Right renal cortex interstitium (tissue), 3 donors: ENCODE data around the gene POLD3. TPM values are rescaled to one million over a fixed set of nuclear protein-coding genes. Genes with fewer than 3 reads are reported as not detected.

Experiments used
- DNase-seq, 3 donors: peaks; one replicate each; pipeline ENCODE4 v3.0.0-alpha.2; 2013; ENCODE audit warnings: low read depth in 3 of 3, low spot score in 2 of 3
- polyA plus RNA-seq, 3 donors: library from polyadenylated mRNA; unstranded; fragments of 120-200 nt; gene quantifications; one replicate each; pipeline ENCODE4 v1.2.1, GENCODE V29; 2013; ENCODE audit not compliant: insufficient read length in 3 of 3

The POLD3 gene
- polyA plus RNA-seq, 3 donors: 34.7 to 37.6 (median 36.4) TPM

DNA sequence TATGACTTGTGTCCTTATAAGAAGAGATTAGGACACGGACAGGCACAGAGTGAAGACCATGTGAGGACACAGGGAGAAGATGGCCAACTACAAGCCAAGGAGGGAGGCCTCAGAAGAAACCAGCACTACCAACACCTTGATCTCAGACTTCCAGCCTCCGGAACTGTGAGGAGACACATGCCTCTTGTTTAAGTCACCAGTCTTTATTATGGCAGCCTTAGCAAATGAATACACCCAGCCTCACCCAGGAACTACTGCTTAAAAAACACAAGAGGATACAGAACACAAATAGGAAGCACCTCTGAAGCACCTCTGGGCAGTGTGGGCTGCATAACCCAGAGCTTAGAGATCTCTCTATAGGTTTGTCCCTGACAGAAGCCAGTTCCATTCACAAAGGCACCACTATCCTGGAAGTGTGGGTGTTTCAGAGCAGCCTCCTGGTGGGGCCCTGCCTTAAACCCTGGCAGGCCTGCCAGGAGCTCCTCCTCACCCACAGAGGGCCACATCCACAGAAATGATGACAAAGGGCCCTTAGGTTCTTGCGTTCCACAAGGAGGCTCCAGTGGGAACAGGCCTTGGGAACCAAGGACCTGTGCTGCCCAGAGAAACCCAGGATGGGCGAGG, 80.1 kb downstream of the POLD3 start:
- DNase-seq: no peak

- DNase-seq: no peak
Observed at GRCh38 chr11:74672956-74673692, 80.7 kb downstream of the POLD3 start.

GRCh38 chr11:74673693-74674360, 81.4 kb downstream of the POLD3 start:
- no peak for DNase-seq

DNA sequence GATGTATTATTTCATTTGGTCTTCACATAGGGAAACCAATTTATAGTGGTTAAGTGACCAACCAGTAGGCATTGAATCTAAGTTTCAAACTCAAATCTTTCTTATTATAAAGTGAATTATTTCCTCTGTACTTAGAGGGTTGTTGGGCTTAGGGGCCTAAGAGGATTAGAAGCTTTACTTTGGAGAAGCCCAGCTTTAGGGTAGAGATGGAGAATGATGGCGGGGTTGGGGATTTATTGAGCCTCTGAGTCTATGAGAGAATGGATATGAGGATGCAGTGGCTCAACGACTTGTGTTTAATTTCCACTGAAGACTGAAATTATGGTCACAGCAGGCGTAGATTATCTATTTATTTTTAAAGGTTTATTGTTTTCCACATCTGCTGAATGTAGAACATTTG, 83.4 kb downstream of the POLD3 start:
- no peak for DNase-seq

DNA sequence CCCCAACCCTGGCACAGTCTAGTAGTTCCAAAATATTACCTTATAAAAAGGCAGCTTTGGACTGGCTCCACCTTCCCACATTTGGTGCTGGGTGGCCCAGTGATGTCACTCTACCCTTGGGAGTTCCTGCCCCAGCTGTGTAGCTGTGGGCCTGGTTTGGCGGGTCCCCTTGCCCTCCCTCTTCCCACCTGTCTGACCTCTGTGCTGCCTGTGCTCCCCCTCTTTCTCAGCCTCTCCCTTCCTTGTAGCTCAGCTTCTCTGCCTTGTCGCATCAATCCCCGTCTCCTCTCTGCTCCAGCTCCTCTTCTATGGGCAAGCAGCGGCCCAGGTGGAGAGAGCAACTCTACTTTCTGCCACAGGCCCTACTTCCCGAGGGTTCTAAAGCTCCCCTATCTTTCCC, 84.2 kb downstream of the POLD3 start:
- DNase-seq: no peak

- DNase-seq: no peak
Observed at GRCh38 chr11:74677131-74677530, 84.7 kb downstream of the POLD3 start.

- DNase-seq: no peak
Observed at GRCh38 chr11:74678041-74678440, 85.7 kb downstream of the POLD3 start.

- no peak for DNase-seq
Observed at GRCh38 chr11:74678591-74679512, 86.5 kb downstream of the POLD3 start.

DNA sequence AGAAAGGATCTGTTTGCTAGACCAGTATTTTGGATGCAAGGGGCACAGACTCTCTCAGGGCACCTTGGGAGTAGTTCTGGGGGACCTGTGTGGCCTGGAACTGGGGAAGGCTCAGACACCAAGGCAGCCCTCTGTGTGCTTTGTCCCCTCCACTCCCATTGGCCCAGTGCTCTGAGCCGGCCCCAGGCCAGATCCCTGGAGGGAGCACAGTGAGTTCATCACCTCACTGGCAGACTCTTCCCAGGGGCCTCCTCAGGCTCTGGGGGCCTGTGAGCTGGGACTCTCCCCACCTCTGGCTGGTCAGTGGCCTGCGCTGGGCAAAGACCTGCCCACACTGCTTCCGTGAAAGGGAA, 87.1 kb downstream of the POLD3 start:
- no peak for DNase-seq

- no peak for DNase-seq
Observed at GRCh38 chr11:74680035-74680671, 87.8 kb downstream of the POLD3 start.

DNA sequence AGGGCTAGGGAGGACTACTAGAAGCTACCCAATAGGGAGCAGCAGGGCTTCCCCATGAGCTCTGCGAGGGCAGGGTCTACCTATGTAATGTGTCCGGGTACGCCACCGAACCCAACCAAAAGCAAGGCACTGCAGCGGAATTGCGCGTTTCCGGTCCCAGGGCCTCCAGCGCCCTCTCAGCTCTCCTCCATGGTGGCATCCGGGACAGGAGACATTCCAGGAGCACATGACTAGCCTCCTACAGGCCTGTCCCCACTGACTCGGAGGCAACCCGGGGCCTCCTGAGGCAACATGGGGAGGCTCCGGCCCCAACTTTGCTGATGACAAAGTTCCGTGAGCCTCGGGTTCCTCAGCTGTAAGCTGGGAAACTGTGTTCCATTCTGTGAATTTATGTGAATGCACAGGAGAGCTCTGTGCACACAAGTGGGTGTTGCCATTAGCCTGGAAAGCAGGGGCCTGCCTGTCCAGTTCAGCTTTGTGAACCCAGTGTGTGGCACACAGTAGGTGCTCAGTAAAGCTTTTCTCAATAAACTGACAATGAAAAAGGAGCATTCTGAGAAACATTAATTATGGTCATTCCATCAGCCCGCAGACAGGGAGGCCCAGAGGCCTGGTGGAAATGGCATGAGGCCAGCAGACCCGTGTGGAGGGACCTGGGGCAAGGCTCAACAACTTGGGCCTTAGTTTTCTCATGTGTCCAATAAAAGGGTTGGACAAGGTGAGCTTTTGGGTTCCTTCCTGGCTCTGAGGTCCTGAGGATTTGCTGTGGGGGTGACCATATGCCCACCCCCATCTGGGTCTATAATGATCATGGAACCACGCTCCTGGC, 88.5 kb downstream of the POLD3 start:
- DNase-seq: no peak

DNA sequence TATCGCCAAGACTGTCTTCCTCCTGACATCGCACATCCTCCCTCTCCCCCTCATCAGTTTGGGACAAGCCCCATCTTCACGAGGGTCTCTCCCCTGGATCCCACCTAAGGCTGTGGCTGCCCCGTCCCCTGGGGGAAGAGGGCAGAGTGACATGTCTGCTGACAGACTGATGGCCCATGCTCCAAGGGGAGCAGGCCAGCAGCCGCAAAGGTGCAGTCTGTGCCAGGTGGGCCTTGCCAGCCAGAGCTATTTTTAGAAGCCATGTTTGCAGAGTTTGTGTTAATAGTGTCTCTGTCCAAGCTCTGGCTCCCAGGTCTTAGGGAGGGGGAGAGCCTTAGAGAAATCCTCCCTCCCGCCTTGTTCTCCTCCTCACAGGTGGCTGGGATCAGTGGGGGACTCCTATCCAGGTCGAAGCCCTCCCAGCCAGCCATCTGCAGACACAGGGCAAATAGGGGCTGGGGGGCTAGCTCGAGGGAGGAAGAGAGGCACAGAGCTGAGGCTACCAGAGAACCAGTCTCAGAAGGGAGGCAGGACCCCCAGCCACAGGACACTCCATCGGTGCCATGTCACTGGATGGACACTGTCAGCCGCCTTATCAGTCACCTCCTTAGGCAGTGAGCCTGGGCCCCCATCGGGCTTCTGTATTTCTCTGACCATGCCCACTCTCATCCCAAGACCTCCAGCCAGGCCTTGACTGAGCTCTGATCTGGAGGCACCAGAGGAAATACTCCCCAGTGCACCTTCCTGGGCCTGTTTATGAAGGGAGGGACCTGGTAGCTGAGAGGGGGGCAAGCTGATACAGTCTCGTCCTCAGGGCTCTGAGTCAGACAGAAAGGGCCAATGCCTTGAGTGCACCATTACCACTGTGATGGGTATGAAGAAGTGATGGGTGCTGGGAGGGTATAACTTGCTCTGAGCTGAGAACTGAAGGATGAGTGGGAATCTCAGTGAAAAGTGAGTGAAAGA, 89.6 kb downstream of the POLD3 start:
- DNase-seq: no peak

GRCh38 chr11:74682731-74683278, 90.4 kb downstream of the POLD3 start:
- no peak for DNase-seq

DNA sequence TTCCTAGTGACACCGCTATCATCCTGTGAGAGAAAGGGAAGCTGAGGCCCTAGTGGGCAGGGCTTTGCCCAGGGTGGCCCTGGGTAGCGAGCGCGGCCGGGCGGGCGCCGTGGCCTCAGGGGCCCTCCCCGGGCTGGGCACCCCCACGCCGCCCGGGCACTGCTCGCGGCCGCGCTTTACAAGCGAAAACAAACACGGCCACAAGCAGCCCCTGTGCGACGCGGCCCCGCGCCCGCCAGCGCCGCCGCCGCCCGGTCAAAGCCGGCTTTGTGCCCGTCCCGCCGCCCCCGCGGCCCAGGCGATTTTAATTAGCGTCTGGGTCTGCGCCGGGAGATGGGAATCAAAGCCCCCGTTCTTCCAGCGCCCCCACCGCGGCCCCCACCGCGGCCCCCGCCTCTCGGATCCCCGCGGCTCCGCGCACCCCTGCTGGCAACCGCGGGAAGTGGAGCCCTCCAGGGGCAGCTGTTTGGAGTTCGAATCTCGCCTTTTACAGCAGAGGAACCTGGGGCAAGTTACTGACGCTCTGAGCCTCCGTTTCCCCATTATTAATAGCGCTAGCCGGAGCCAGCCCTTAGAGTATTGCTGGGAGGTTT, 91.0 kb downstream of the POLD3 start:
- no peak for DNase-seq

GRCh38 chr11:74683941-74684481, 91.6 kb downstream of the POLD3 start:
- DNase-seq: no peak

DNA sequence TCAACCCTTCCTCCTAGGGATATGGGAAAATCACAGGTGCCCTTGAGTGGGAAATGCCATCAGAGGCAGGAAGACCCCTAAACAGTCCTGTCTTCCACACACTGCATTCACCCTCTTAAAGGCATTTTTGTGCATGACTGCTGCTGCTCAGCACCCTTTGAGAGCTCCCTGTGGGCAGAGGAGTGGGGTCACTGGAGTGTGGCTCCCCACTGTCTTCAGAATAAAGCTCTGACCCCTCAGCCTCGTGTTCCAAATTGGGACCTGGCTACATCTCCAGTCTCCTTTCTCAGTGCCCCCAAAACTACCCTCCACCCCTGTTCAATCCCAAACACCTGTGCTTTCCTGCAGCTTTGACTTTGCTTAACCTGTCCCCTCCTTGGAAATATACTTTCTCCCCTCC, 92.3 kb downstream of the POLD3 start:
- DNase-seq: no peak

GRCh38 chr11:74685338-74685737, 93.0 kb downstream of the POLD3 start:
- DNase-seq: no peak

- no peak for DNase-seq
Observed at GRCh38 chr11:74685905-74686304, 93.5 kb downstream of the POLD3 start.
